ENCODE results near the gene ANO8.

GRCh38 chr19:17348700-17349099, 14.0 kb upstream of the ANO8 start:
- TF ChIP-seq TAF1 (IDR thresholded peaks at IDR 0.05; ENCODE audit: borderline replicate concordance, low read depth, low read length) (no peak; the same call in 1 of the 2 replicates), POLR2AphosphoS5 (IDR thresholded peaks at IDR 0.05; ENCODE audit: low read depth, low read length) (no peak), SMC3 (IDR thresholded peaks at IDR 0.05; ENCODE audit: low read depth, low read length) (no peak)

Measured in SK-N-SH (cell line).